Naive B cell (primary cell): ENCODE results near the gene MDGA2. TPM values are rescaled to one million over a fixed set of nuclear protein-coding genes. Genes with fewer than 3 reads are reported as not detected.

ENCODE experiments used
- ATAC-seq, 2 donors: fragments of 150-1000 bp; cut with Tn5 transposase; 2 replicates each; pipeline ENCODE4 v1.10.0; 2021; ENCODE audit warnings: low read depth in 2 of 2, mild to moderate bottlenecking in 2 of 2, moderate library complexity in 2 of 2
- DNase-seq: peaks from one replicate; pipeline ENCODE4 v3.0.0; 2022
- H3K27ac Mint-ChIP-seq, 6 donors: one replicate each; pipeline ENCODE4 v1.8.0; 2020 to 2022; ENCODE audit warnings: mild to moderate bottlenecking in 6 of 6, mixed read lengths in 6 of 6, moderate library complexity in 5 of 6, inconsistent platforms in 2 of 6
- H3K27me3 Mint-ChIP-seq, 3 donors: one replicate each; pipeline ENCODE4 v1.8.0; 2021 to 2022; ENCODE audit warnings: mixed read lengths in 3 of 3, mild to moderate bottlenecking in 1 of 3
- H3K36me3 Mint-ChIP-seq, 2 donors: one replicate each; pipeline ENCODE4 v1.8.0; 2020 to 2022; ENCODE audit warnings: mixed read lengths in 2 of 2, inconsistent platforms in 1 of 2, mild to moderate bottlenecking in 1 of 2
- H3K4me1 Mint-ChIP-seq, 3 donors: one replicate each; pipeline ENCODE4 v1.8.0; 2020 to 2022; ENCODE audit warnings: mixed read lengths in 3 of 3, inconsistent platforms in 1 of 3, mild to moderate bottlenecking in 1 of 3, moderate library complexity in 1 of 3
- H3K4me3 Mint-ChIP-seq, 8 donors: one replicate each; pipeline ENCODE4 v1.8.0; 2020 to 2022; ENCODE audit warnings: mild to moderate bottlenecking in 8 of 8, mixed read lengths in 8 of 8, moderate library complexity in 8 of 8, inconsistent platforms in 2 of 8
- H3K9me3 Mint-ChIP-seq, 7 donors: one replicate each; pipeline ENCODE4 v1.8.0; 2020 to 2022; ENCODE audit warnings: mixed read lengths in 7 of 7, mild to moderate bottlenecking in 5 of 7, inconsistent platforms in 2 of 7, moderate library complexity in 1 of 7
- polyA plus RNA-seq, 6 donors: library from polyadenylated mRNA; unstranded; fragments of 300-500 nt; fragmentation: Illumina TruSeq; gene quantifications; one replicate each; pipeline ENCODE4 v1.2.3, GENCODE V29; 2021; ENCODE audit warnings: low read depth in 6 of 6

MDGA2 gene
- polyA plus RNA-seq, 6 donors from 2014 or later: not detected

DNA sequence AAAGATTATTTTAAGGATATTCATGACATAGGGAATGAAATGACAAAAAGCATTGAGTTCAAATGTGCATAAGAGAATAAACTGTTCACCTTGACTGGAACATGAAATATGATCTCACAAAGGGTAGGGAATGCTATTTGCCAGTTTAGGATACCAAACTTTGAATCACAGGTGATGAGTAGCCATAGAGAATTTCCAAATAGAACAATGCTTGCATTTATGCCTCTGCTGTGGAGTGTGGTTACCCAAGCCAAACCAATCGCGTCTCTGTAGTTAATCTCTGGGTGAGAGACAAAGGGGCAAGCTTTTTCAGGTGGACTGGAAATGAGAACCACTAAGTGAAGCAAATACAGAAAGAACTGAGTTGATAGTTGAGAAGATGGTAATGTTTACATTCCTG lies 652.7 kb downstream of the MDGA2 start:
- Mint-ChIP-seq H3K4me1 (no peaks in the 10 kb centered on the region), H3K4me3 (no peak overlapping the region), H3K36me3 (no peaks in the 10 kb centered on the region), H3K9me3 (peaks cover 0 to 6% (median 0%) of the 10 kb centered on the region in 7 donors), H3K27me3 (no peaks in the 10 kb centered on the region), H3K27ac (no peak overlapping the region)
- ATAC-seq (no peak), DNase-seq (no peak)

DNA sequence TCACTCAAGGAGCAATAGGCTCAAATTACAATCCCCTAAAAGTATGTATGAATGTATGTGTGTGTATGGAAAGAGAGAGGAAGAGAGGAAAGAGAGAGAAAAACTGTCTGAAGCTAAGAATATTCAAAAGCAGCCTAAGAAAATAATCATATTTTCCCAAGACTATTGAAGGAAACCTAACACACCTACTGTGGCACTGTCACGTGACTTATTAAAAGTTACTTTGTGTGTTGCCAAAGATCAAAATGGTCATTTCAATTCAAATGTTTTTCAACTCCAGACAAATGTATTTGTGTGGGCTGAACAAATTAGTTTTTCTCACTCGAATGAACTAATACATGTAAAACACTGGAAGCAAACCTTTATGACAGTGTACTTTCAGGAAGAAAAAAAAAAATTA lies 654.9 kb downstream of the MDGA2 start:
- Mint-ChIP-seq H3K27me3 (no peaks in the 10 kb centered on the region), H3K36me3 (no peaks in the 10 kb centered on the region), H3K4me3 (no peak overlapping the region), H3K4me1 (no peaks in the 10 kb centered on the region), H3K27ac (no peak overlapping the region), H3K9me3 (peaks cover 0 to 6% (median 0%) of the 10 kb centered on the region in 7 donors)
- DNase-seq (no peak), ATAC-seq (no peak)

DNA sequence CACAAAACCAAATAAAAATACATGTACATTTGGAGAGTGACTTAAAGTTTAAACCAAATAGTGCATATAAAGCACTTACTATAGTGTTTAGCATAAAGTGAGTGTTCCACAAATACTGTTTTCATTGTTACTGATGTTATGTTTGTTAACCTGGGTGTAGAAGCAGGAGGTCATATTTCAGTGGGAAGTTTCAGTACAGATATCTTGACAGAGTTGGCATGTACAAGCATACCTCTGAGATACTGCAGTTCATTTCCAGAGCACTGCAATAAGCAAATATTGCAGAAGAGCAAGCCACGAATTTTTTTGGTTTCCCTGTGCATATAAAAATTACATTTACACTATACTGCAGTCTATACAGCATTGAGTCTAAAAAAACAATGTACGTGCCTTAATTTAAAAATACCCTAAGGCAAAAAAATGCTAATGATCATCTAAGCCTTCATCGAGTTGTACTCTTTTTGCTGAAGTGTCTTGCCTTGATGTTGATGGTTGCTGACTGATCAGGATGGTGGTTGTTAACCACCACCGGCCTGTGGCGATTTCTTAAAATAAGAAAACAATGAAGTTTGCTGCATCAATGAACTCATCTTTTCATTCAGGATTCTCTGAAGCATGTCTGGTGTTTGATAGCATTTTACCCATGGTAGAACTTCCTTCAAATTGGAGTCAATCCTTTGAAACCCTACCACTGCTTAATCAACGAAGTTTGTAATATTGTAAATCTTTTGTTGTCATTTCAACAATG lies 662.7 kb downstream of the MDGA2 start:
- Mint-ChIP-seq H3K4me3 (no peak overlapping the region), H3K36me3 (no peaks in the 10 kb centered on the region), H3K4me1 (no peaks in the 10 kb centered on the region), H3K9me3 (peaks cover 0 to 3% (median 0%) of the 10 kb centered on the region in 7 donors), H3K27me3 (no peaks in the 10 kb centered on the region), H3K27ac (no peak overlapping the region)
- ATAC-seq (no peak), DNase-seq (no peak)

DNA sequence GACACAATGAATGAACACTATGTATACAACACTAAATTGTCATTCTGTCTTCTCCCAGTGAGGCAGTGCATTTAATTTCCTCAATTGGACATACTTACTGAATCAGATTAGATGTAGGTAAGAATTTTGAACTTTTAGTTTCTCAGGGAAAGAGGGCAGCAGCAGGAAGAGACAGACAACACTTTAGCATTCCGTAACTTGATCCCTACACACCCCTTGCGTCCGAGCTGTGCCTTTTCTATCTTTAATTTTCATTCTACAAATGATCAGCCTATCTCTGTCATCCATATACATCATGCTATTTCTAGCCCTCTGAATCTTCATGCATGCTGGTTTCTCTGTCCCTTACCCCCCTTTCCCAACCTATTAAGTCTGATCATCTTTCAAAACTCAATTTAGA lies 665.8 kb downstream of the MDGA2 start:
- no peak for ATAC-seq
- Mint-ChIP-seq H3K27me3 (no peaks in the 10 kb centered on the region), H3K9me3 (peaks cover 0 to 1% (median 0%) of the 10 kb centered on the region in 7 donors), H3K27ac (no peak overlapping the region), H3K36me3 (no peaks in the 10 kb centered on the region), H3K4me3 (no peak overlapping the region), H3K4me1 (no peaks in the 10 kb centered on the region)
- no peak for DNase-seq

DNA sequence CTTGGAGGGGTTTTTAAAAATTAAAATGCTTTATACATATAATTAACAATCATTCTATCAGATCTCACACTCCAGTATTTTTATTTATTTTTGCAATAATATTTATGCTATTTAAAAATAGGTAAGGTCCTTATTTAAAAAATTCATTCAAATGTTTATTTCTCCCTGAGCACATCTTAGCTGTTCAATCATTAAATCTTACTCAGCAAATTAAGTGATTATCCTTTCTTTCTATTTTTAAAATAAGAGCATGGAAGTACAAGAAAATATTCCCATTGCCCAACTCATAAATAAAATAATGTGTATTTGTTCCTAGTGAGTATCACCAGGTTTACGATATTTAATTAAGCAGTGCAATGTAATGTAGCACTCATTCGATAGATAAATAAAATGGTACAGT lies 666.7 kb downstream of the MDGA2 start:
- Mint-ChIP-seq H3K9me3 (peaks cover 0 to 1% (median 0%) of the 10 kb centered on the region in 7 donors), H3K36me3 (no peaks in the 10 kb centered on the region), H3K4me1 (no peaks in the 10 kb centered on the region), H3K4me3 (no peak overlapping the region), H3K27ac (no peak overlapping the region), H3K27me3 (no peaks in the 10 kb centered on the region)
- ATAC-seq (no peak), DNase-seq (no peak)

DNA sequence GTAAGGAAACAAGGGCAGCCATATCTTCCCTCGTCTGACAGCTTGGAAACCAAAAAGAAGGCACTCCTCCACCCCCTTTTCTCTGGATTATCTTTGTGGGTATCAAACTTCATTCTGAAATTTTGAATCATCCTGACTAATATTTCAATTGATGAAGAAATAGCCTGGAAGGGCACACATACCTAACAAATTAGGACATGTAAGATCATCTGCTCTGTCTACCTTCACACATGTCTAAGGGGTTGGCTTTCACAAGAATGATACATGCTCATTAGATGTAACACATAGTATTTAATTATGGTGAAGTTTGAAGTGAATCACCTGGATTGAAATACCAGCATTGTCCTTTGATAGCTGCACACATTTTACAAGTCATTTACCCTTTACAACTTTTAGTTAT lies 675.7 kb downstream of the MDGA2 start:
- Mint-ChIP-seq H3K4me3 (no peak overlapping the region), H3K27ac (no peak overlapping the region), H3K4me1 (no peaks in the 10 kb centered on the region), H3K9me3 (peaks cover 0 to 4% (median 0%) of the 10 kb centered on the region in 7 donors), H3K27me3 (no peaks in the 10 kb centered on the region), H3K36me3 (no peaks in the 10 kb centered on the region)
- no peak for ATAC-seq
- DNase-seq: no peak

DNA sequence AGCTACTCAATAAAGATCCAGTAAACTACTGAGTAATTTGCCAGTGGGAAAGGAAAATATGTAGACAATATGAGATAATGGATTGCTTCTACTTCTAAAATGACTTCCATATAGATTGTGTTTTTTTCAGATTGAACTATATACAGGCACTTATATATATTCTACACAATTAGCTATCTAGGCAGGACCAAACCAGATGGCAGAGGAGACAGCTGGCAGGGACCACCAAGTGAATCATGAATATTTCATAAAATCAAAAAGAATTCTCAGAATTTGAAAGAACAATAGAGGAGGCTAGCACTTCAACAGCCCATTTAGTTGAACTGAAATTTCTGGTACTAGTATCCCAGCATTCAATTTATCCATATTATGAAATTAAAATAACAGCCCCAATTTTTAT lies 685.8 kb downstream of the MDGA2 start:
- peaks cover 0 to 4% (median 0%) of the 10 kb centered on the region in 7 donors for H3K9me3 Mint-ChIP-seq
- ATAC-seq (no peak), DNase-seq (no peak)
- H3K27ac Mint-ChIP-seq: no peak overlapping the region
- no peaks in the 10 kb centered on the region for H3K4me1 Mint-ChIP-seq
- H3K27me3 Mint-ChIP-seq: no peaks in the 10 kb centered on the region
- no peaks in the 10 kb centered on the region for H3K36me3 Mint-ChIP-seq
- H3K4me3 Mint-ChIP-seq: no peak overlapping the region

DNA sequence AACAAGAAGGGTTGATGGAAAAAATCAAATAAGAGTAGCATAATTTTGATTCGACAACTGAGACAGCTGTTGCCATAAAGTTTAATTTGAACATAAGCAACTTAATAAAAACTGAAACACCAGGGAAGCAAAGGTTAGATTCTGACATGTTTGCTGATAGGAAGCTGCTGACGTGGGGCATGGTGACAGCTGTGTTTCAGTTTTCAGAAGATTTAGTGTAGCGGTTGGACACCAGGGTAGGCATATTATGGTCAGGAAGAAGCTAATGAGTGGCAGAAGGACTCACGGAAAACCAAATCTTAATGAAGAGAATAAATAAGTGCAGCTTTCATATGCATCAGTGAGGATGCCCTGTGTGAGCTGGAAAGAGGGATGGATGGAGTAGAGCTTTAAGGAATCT lies 687.1 kb downstream of the MDGA2 start:
- H3K4me1 Mint-ChIP-seq: no peaks in the 10 kb centered on the region
- ATAC-seq: no peak
- peaks cover 0 to 4% (median 0%) of the 10 kb centered on the region in 7 donors for H3K9me3 Mint-ChIP-seq
- no peaks in the 10 kb centered on the region for H3K27me3 Mint-ChIP-seq
- H3K4me3 Mint-ChIP-seq: no peak overlapping the region
- H3K36me3 Mint-ChIP-seq: no peaks in the 10 kb centered on the region
- no peak for DNase-seq
- H3K27ac Mint-ChIP-seq: no peak overlapping the region

DNA sequence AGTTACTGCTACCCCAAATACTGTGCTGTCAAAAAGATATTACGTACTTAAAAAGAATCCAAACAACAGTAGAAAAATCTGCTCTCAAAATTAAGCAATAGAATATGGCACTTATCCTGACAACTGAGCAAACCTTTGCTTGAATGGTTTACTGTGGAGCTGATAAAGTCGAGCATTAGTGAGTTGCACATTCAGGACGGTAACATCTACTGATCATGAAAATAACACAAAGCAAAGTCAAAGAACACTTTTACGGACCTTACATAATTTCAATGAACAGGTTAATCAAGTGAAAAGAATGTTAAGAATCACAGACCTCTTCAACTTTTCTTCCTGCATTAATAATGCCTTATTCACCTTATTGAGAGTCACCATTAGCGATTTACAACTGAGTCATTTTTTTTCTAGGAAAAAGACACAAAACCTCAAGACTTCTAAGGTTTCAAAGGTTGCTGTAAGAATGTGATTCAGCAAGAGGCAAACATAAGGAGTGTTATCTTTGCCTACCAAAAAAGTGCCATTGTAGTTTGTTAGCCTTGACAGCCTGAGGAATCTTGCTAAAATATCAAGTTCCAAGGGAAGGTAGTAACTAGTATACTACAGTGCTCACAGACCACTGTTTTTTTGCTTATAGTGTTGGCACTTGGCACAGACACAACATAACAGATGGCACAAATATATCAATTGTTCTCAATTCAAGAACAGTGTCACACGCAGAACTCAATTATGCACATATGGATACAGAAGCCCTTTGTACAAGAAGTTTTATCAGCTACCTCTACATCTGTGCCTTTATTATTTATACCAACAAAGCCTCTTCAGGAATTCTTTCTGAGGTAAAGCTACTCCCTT lies 689.6 kb downstream of the MDGA2 start:
- ATAC-seq: no peak
- Mint-ChIP-seq H3K9me3 (peaks cover 0 to 8% (median 0%) of the 10 kb centered on the region in 7 donors), H3K36me3 (no peaks in the 10 kb centered on the region)

DNA sequence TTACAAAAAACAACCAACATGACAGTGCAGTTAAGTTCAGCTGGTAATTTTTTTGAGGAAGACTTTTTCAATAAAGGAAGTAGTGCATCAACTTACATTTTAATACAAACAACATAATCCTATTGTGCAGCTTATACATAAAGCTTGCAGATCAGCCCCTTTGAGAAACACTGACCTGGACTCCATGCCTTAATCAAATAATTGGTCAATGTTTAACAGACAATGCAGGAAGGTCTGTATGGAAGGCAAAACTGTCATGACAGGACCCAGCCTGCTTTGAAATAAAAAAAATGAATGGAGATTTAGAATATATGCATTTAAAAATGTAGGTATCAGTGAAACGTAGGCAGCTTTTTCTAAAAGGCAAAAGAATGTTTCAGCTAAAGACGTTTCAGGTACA lies 702.1 kb downstream of the MDGA2 start:
- Mint-ChIP-seq H3K4me1 (no peaks in the 10 kb centered on the region), H3K4me3 (no peak overlapping the region), H3K27me3 (no peaks in the 10 kb centered on the region), H3K27ac (no peak overlapping the region), H3K9me3 (peaks cover 0 to 2% (median 0%) of the 10 kb centered on the region in 7 donors), H3K36me3 (no peaks in the 10 kb centered on the region)
- ATAC-seq (no peak), DNase-seq (no peak)

More for the DNA sequence above, 689.6 kb downstream of the MDGA2 start:
- Mint-ChIP-seq H3K4me3 (no peak overlapping the region), H3K27ac (no peak overlapping the region), H3K27me3 (no peaks in the 10 kb centered on the region), H3K4me1 (no peaks in the 10 kb centered on the region)
- DNase-seq: no peak

DNA sequence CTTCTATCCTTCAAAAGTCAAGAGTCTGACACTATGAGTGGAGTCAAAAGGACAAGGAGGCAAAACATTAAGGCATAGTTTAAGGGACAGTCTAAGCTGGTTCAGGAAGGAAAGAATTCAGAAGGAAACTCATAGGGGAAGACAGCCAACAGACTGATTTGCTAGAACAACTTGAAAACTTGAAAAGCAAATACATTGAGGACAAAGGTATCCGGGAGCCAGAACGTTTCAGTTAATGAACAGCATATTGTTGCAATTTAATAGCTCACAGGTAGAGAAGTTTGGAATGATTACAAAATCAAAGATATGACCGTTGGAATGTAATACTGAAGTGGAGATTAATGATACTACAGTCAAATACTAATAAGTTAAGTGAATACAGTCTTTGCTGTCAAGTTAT lies 711.0 kb downstream of the MDGA2 start:
- no peaks in the 10 kb centered on the region for H3K4me1 Mint-ChIP-seq
- H3K4me3 Mint-ChIP-seq: no peak overlapping the region
- no peak for ATAC-seq
- H3K27me3 Mint-ChIP-seq: no peaks in the 10 kb centered on the region
- H3K27ac Mint-ChIP-seq: no peak overlapping the region
- peaks cover 0 to 6% (median 1%) of the 10 kb centered on the region in 7 donors for H3K9me3 Mint-ChIP-seq
- H3K36me3 Mint-ChIP-seq: no peaks in the 10 kb centered on the region
- no peak for DNase-seq

DNA sequence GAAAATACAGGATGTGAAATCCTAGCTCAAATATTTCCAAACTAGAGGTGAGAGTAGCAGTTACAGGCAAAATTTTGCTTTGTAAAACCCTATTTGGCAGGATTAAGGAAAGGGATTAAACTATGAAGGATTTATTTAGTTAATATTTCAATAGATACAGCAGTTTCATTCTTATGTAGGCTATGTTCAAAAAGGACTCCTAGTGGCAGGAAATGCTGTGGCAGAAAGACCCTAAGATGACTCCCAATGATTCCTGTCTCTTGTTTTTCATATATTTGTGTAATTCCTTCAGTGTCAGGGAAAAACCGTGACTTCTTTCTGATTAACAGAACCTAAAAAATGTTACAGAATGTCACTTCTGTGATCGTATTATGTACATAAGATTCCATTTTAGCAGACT lies 724.3 kb downstream of the MDGA2 start:
- peaks cover 0 to 19% (median 8%) of the 10 kb centered on the region in 7 donors for H3K9me3 Mint-ChIP-seq
- no peak overlapping the region for H3K4me3 Mint-ChIP-seq
- no peak for DNase-seq
- H3K4me1 Mint-ChIP-seq: no peaks in the 10 kb centered on the region
- no peaks in the 10 kb centered on the region for H3K36me3 Mint-ChIP-seq
- H3K27me3 Mint-ChIP-seq: no peaks in the 10 kb centered on the region
- no peak for ATAC-seq
- no peak overlapping the region for H3K27ac Mint-ChIP-seq

DNA sequence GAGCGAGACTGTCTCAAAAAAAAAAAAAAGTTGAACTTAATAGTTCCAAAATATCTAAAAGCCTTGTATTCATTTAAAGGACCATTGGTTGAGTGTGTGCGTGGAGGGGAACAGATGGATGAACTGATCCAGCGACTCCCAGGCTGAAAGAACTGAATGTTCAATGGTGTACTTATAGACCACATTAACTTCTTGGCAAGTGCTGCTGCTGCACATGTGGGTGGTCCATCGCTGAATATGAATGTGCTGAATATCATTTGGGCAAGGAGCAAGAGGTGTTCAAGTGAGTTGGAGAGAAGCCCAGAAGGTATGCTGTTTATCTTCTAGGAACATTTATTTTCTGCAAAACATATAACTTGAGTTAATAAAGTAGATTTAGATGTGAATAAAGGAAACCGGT lies 734.8 kb downstream of the MDGA2 start:
- ATAC-seq: no peak
- no peak for DNase-seq
- Mint-ChIP-seq H3K27me3 (no peaks in the 10 kb centered on the region), H3K36me3 (no peaks in the 10 kb centered on the region), H3K4me3 (no peak overlapping the region), H3K27ac (no peak overlapping the region), H3K9me3 (peaks cover 3 to 14% (median 9%) of the 10 kb centered on the region in 7 donors), H3K4me1 (no peaks in the 10 kb centered on the region)

DNA sequence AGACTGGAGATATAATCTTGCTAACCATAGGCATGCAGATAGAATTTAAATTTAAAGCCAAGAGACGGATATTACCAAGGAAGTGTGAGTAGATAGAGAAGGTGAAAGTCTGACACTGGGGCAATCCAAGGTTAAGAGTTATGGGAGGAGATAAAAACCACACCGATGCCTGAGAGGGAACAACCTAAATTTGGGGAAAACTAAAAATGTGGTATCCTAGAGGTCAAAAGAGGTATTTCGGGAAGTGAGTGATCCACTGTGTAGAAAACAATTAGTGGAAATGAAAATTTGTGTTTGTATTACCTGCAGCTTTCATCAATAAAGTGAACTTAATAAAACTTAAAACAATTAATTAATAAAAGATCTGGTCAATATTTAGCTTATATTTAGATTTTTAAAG lies 754.9 kb downstream of the MDGA2 start:
- peaks cover 0 to 8% (median 0%) of the 10 kb centered on the region in 7 donors for H3K9me3 Mint-ChIP-seq
- no peaks in the 10 kb centered on the region for H3K27me3 Mint-ChIP-seq
- H3K4me3 Mint-ChIP-seq: no peak overlapping the region
- H3K27ac Mint-ChIP-seq: no peak overlapping the region
- H3K36me3 Mint-ChIP-seq: no peaks in the 10 kb centered on the region
- H3K4me1 Mint-ChIP-seq: no peaks in the 10 kb centered on the region
- DNase-seq (no peak), ATAC-seq (no peak)
